Measurements from ENCODE around the gene CDK4. TPM values are rescaled to one million over a fixed set of nuclear protein-coding genes. Genes with fewer than 3 reads are reported as not detected.

CDK4 gene
- total RNA-seq, 2 experiments from 2014 or later: 87.7 to 88.6 TPM

GRCh38 chr12:57771236-57771872 lies 19.2 kb upstream of the CDK4 start:
- peaks cover 3% of the 10 kb centered on the region for H3K36me3 Mint-ChIP-seq (ENCODE audit: low read depth)
- H3K27ac Mint-ChIP-seq: peak overlapping the region; percentile 90
- ChIA-PET POLR2A (interaction anchor here (0.7 to 1.7 kb wide), 11 partner anchors 9 to 180 kb away, joined by 3 to 14 read pairs (median 4); partner anchors contain the start of genes CDK4, PIP4K2C, TSFM and TSPAN31), CTCF (interaction anchor here (0.6 to 2.3 kb wide), 11 partner anchors 10 to 1655 kb away, joined by 3 to 15 read pairs (median 6); partner anchors contain the start of genes RPL41 and TSFM)
- no peaks in the 10 kb centered on the region for H3K9me3 Mint-ChIP-seq
- peak; percentile 84 for DNase-seq
- peaks cover 29% of the 10 kb centered on the region for H3K4me1 Mint-ChIP-seq
- H3K27me3 Mint-ChIP-seq: peaks cover 3% of the 10 kb centered on the region
- peak overlapping the region; percentile 92 for H3K4me3 Mint-ChIP-seq

GRCh38 chr12:57770734-57771133 lies 18.6 kb upstream of the CDK4 start:
- ChIA-PET CTCF (interaction anchor here (0.6 to 2.3 kb wide), 3 partner anchors 12 to 1654 kb away, joined by 4 to 6 read pairs (median 4); partner anchors contain the start of gene RPL41), POLR2A (no interaction called here)
- no peak for DNase-seq
- peaks cover 6% of the 10 kb centered on the region for H3K27me3 Mint-ChIP-seq
- no peaks in the 10 kb centered on the region for H3K9me3 Mint-ChIP-seq
- no peak overlapping the region for H3K4me3 Mint-ChIP-seq
- peaks cover 31% of the 10 kb centered on the region for H3K4me1 Mint-ChIP-seq
- H3K27ac Mint-ChIP-seq: no peak overlapping the region
- peaks cover 3% of the 10 kb centered on the region for H3K36me3 Mint-ChIP-seq (ENCODE audit: low read depth)

- Mint-ChIP-seq H3K4me1 (peaks cover 41% of the 10 kb centered on the region), H3K36me3 (ENCODE audit: low read depth) (peaks cover 3% of the 10 kb centered on the region), H3K4me3 (no peak overlapping the region), H3K9me3 (no peaks in the 10 kb centered on the region), H3K27ac (no peak overlapping the region), H3K27me3 (peaks cover 12% of the 10 kb centered on the region)
- ChIA-PET CTCF (interaction anchor here (2.3 kb wide), 1 partner anchor 10 kb away, joined by 6 read pairs; no protein-coding TSS in a partner anchor), POLR2A (no interaction called here)
- no peak for DNase-seq
Observed at GRCh38 chr12:57769594-57769993, 17.5 kb upstream of the CDK4 start.

- POLR2A ChIA-PET: interaction anchor here (1.2 to 3.2 kb wide), 3 partner anchors 8 to 18 kb away, joined by 3 to 15 read pairs (median 5); partner anchors contain the start of gene TSFM
- no peak for DNase-seq
- H3K4me1 Mint-ChIP-seq: peaks cover 48% of the 10 kb centered on the region
- H3K27me3 Mint-ChIP-seq: peaks cover 12% of the 10 kb centered on the region
- H3K27ac Mint-ChIP-seq: no peak overlapping the region
- peaks cover 3% of the 10 kb centered on the region for H3K36me3 Mint-ChIP-seq (ENCODE audit: low read depth)
- no peaks in the 10 kb centered on the region for H3K9me3 Mint-ChIP-seq
- CTCF ChIA-PET: interaction anchor here (2.0 to 4.7 kb wide), 3 partner anchors 9 to 14 kb away, joined by 10 to 34 read pairs (median 32); partner anchors contain the start of gene TSFM
- H3K4me3 Mint-ChIP-seq: no peak overlapping the region
Observed at GRCh38 chr12:57767876-57768275, 15.8 kb upstream of the CDK4 start.

- no peak for DNase-seq
- ChIA-PET CTCF (interaction anchor here (2.0 to 4.7 kb wide), 3 partner anchors 8 to 15 kb away, joined by 10 to 34 read pairs (median 32); partner anchors contain the start of gene TSFM), POLR2A (interaction anchor here (1.2 to 3.2 kb wide), 2 partner anchors 16 to 17 kb away, joined by 3 to 15 read pairs; partner anchors contain the start of gene TSFM)
- peaks cover 47% of the 10 kb centered on the region for H3K4me1 Mint-ChIP-seq
- no peaks in the 10 kb centered on the region for H3K9me3 Mint-ChIP-seq
- H3K27me3 Mint-ChIP-seq: peaks cover 12% of the 10 kb centered on the region
- peaks cover 3% of the 10 kb centered on the region for H3K36me3 Mint-ChIP-seq (ENCODE audit: low read depth)
- no peak overlapping the region for H3K27ac Mint-ChIP-seq
- no peak overlapping the region for H3K4me3 Mint-ChIP-seq
Observed at GRCh38 chr12:57767305-57767698, 15.2 kb upstream of the CDK4 start.

GRCh38 chr12:57766464-57767304 lies 14.6 kb upstream of the CDK4 start, which contains the start of gene CYP27B1:
Gene CYP27B1 (minus strand): TSS chr12:57767078. CDS start chr12:57767041, 37 bp downstream.
- Mint-ChIP-seq H3K27me3 (peaks cover 12% of the 10 kb centered on the region), H3K9me3 (no peaks in the 10 kb centered on the region), H3K36me3 (ENCODE audit: low read depth) (peaks cover 3% of the 10 kb centered on the region), H3K27ac (no peak within 1 kb of the TSS), H3K4me1 (peaks cover 43% of the 10 kb centered on the region), H3K4me3 (peak within 1 kb of the TSS; percentile 85)
- DNase-seq: no peak
- POLR2A ChIA-PET: interaction anchor here (0.6 to 3.2 kb wide), 4 partner anchors 10 to 81 kb away, joined by 3 to 15 read pairs (median 4); partner anchors contain the start of genes CDK4 and TSFM
- CTCF ChIA-PET: interaction anchor here (0.8 to 4.7 kb wide), 7 partner anchors 8 to 174 kb away, joined by 3 to 34 read pairs (median 4); partner anchors contain the start of genes MARCHF9 and TSFM

GRCh38 chr12:57765698-57766463 lies 13.8 kb upstream of the CDK4 start:
- Mint-ChIP-seq H3K27me3 (peaks cover 12% of the 10 kb centered on the region), H3K36me3 (ENCODE audit: low read depth) (peaks cover 3% of the 10 kb centered on the region), H3K4me3 (peak overlapping the region; percentile 85), H3K9me3 (no peaks in the 10 kb centered on the region), H3K27ac (no peak overlapping the region), H3K4me1 (peaks cover 37% of the 10 kb centered on the region)
- DNase-seq: no peak
- ChIA-PET POLR2A (interaction anchor here (0.6 to 3.2 kb wide), 4 partner anchors 9 to 82 kb away, joined by 3 to 15 read pairs (median 4); partner anchors contain the start of genes CDK4 and TSFM), CTCF (interaction anchor here (0.8 to 4.7 kb wide), 8 partner anchors 9 to 307 kb away, joined by 3 to 34 read pairs (median 3); partner anchors contain the start of genes MARCHF9 and TSFM)

GRCh38 chr12:57765003-57765697 lies 13.0 kb upstream of the CDK4 start:
- H3K27me3 Mint-ChIP-seq: peaks cover 12% of the 10 kb centered on the region

GRCh38 chr12:57764662-57765002 lies 12.5 kb upstream of the CDK4 start:
- DNase-seq: no peak
- H3K4me1 Mint-ChIP-seq: peaks cover 31% of the 10 kb centered on the region
- ChIA-PET POLR2A (interaction anchor here (0.8 to 3.2 kb wide), 4 partner anchors 8 to 138 kb away, joined by 3 to 15 read pairs (median 5); partner anchors contain the start of genes MARCHF9 and TSFM), CTCF (interaction anchor here (0.8 to 4.7 kb wide), 4 partner anchors 8 to 306 kb away, joined by 3 to 32 read pairs (median 8); partner anchors contain the start of gene TSFM)
- H3K4me3 Mint-ChIP-seq: peak overlapping the region; percentile 85
- H3K9me3 Mint-ChIP-seq: no peaks in the 10 kb centered on the region
- H3K27ac Mint-ChIP-seq: peak overlapping the region; percentile 50
- peaks cover under 1% of the 10 kb centered on the region for H3K36me3 Mint-ChIP-seq (ENCODE audit: low read depth)
- peaks cover 12% of the 10 kb centered on the region for H3K27me3 Mint-ChIP-seq

More at GRCh38 chr12:57765003-57765697, 13.0 kb upstream of the CDK4 start:
- CTCF ChIA-PET: interaction anchor here (0.8 to 4.7 kb wide), 7 partner anchors 9 to 306 kb away, joined by 3 to 34 read pairs (median 3); partner anchors contain the start of genes MARCHF9 and TSFM
- Mint-ChIP-seq H3K9me3 (no peaks in the 10 kb centered on the region), H3K36me3 (ENCODE audit: low read depth) (peaks cover 3% of the 10 kb centered on the region), H3K4me3 (peak overlapping the region; percentile 85), H3K27ac (peak overlapping the region; percentile 50), H3K4me1 (peaks cover 34% of the 10 kb centered on the region)
- DNase-seq: peak; percentile 67
- POLR2A ChIA-PET: interaction anchor here (0.8 to 3.2 kb wide), 5 partner anchors 9 to 137 kb away, joined by 3 to 15 read pairs (median 4); partner anchors contain the start of genes MARCHF9 and TSFM

- ChIA-PET CTCF (interaction anchor here (1.0 to 4.7 kb wide), 3 partner anchors 8 to 23 kb away, joined by 4 to 32 read pairs (median 12); partner anchors contain the start of gene TSFM), POLR2A (interaction anchor here (0.8 to 1.5 kb wide), 4 partner anchors 8 to 138 kb away, joined by 3 to 6 read pairs (median 4); partner anchors contain the start of gene MARCHF9)
- Mint-ChIP-seq H3K4me3 (peak overlapping the region; percentile 85), H3K4me1 (peaks cover 35% of the 10 kb centered on the region), H3K36me3 (ENCODE audit: low read depth) (peaks cover 5% of the 10 kb centered on the region), H3K9me3 (no peaks in the 10 kb centered on the region), H3K27ac (no peak overlapping the region), H3K27me3 (peaks cover 12% of the 10 kb centered on the region)
- no peak for DNase-seq
Observed at GRCh38 chr12:57763881-57764661, 12.0 kb upstream of the CDK4 start.

Data from activated CD4-positive, alpha-beta memory T cell treated with anti-CD3 and anti-CD28 coated beads, Interleukin-2, amount 10 ng/mL, durations not matched to agents 7 days and 5 days (primary cell).